B cell (primary cell): ENCODE measurements around the gene MYRIP. TPM values are rescaled to one million over a fixed set of nuclear protein-coding genes. Genes with fewer than 3 reads are reported as not detected.

ENCODE experiments used
- ATAC-seq: fragments of 200-7000 bp; cut with Tn5 transposase; one replicate; pipeline ENCODE4 v1.10.0; 2021; ENCODE audit warnings: low read depth, mild to moderate bottlenecking, moderate number of reproducible peaks, moderate library complexity
- CTCF ChIA-PET: fragments of 350-600 bp; sonication (Branson Sonifier 250); formaldehyde crosslinking; loops from one replicate; lab custom pipeline; 2021; ENCODE audit warnings: antibody characterized with exemption, inconsistent platforms; lab: Charles Lee
- POLR2A ChIA-PET: fragments of 350-600 bp; sonication (Branson Sonifier 250); formaldehyde crosslinking; loops from one replicate; lab custom pipeline; 2021; ENCODE audit warnings: antibody characterized with exemption; lab: Charles Lee
- DNase-seq: peaks from one replicate; pipeline ENCODE4 v3.0.0; 2013
- H2AFZ ChIP-seq: 2 replicates; pipeline ENCODE4 v1.6.1; 2012; ENCODE audit warnings: mild to moderate bottlenecking, low read depth, low read length; ENCODE audit not compliant: insufficient read depth, poor library complexity, severe bottlenecking
- H3K27ac ChIP-seq, 2 donors: 1 replicate in 1 of 2; 2 replicates in 1 of 2; pipeline ENCODE4 v1.5.1; 2012 to 2013; ENCODE audit warnings: low read length in 2 of 2, mild to moderate bottlenecking in 2 of 2, moderate library complexity in 1 of 2
- H3K27me3 ChIP-seq, 4 experiments: fragments of 200-600 bp in 1 of 4; sonication (generic) in 1 of 4; replicated peaks in 1 of 4; 1 replicate in 2 of 4; 2 replicates in 2 of 4; pipeline versions ENCODE4 v1.6.1 to v1.7.0; 2013 to 2016; ENCODE audit warnings: low read length in 3 of 4, mild to moderate bottlenecking in 2 of 4, mixed read lengths in 1 of 4, moderate library complexity in 1 of 4; ENCODE audit not compliant: insufficient read depth in 4 of 4, control insufficient read depth in 3 of 4; ENCODE audit errors: control extremely low read depth in 1 of 4
- H3K36me3 ChIP-seq, 2 experiments: replicated peaks in 1 of 2; 1 replicate in 1 of 2; 2 replicates in 1 of 2; pipeline versions ENCODE4 v1.6.1 to v1.7.1; 2013; ENCODE audit warnings: low read length in 1 of 2; ENCODE audit not compliant: insufficient read depth in 2 of 2, control insufficient read depth in 1 of 2; ENCODE audit errors: control extremely low read depth in 1 of 2, extremely low read depth in 1 of 2
- H3K4me1 ChIP-seq, 2 donors: fragments of 200-600 bp in 1 of 2; sonication (generic) in 1 of 2; 1 replicate in 1 of 2; 2 replicates in 1 of 2; pipeline versions ENCODE4 v1.5.1 to v1.6.1; 2013 to 2017; ENCODE audit warnings: low read length in 2 of 2; ENCODE audit not compliant: control insufficient read depth in 2 of 2, insufficient read depth in 2 of 2
- H3K4me2 ChIP-seq: replicated peaks from 2 replicates; pipeline ENCODE3; 2012; ENCODE audit warnings: mild to moderate bottlenecking, low read depth, low read length; ENCODE audit not compliant: poor library complexity, severe bottlenecking
- H3K4me3 ChIP-seq, 5 experiments: fragments of 200-600 bp in 1 of 5; sonication (generic) in 1 of 5; 1 replicate in 3 of 5; 2 replicates in 2 of 5; pipeline versions ENCODE4 v1.5.1 to v1.7.0; 2011 to 2016; ENCODE audit warnings: low read length in 4 of 5, mild to moderate bottlenecking in 4 of 5, low read depth in 2 of 5, control low read depth in 1 of 5, moderate library complexity in 1 of 5; ENCODE audit not compliant: insufficient read depth in 1 of 5; ENCODE audit errors: control extremely low read depth in 1 of 5, extremely low read depth in 1 of 5
- H3K79me2 ChIP-seq: fragments of 200-600 bp; sonication (generic); one replicate; pipeline ENCODE4 v1.6.0; 2016; ENCODE audit warnings: low read length; ENCODE audit not compliant: control insufficient read depth, insufficient read depth
- H3K9ac ChIP-seq: fragments of 200-600 bp; sonication (generic); 2 replicates; pipeline ENCODE4 v1.6.1; 2017; ENCODE audit warnings: mild to moderate bottlenecking, low read length, moderate library complexity
- H3K9me3 ChIP-seq, 3 donors: one replicate each; pipeline versions ENCODE4 v1.6.1 to v1.7.1; 2013; ENCODE audit warnings: low read length in 2 of 3; ENCODE audit not compliant: control insufficient read depth in 2 of 3, insufficient read depth in 1 of 3; ENCODE audit errors: control extremely low read depth in 1 of 3
- H4K20me1 ChIP-seq: 2 replicates; pipeline ENCODE4 v1.6.0; 2012; ENCODE audit warnings: mild to moderate bottlenecking, low read length; ENCODE audit not compliant: insufficient read depth, control insufficient read depth, poor library complexity, severe bottlenecking
- H3K27ac Mint-ChIP-seq: one replicate; pipeline ENCODE4 v1.8.0; 2021; ENCODE audit warnings: mixed read lengths
- H3K27me3 Mint-ChIP-seq: one replicate; pipeline ENCODE4 v1.8.0; 2021; ENCODE audit warnings: mixed read lengths
- H3K4me1 Mint-ChIP-seq: one replicate; pipeline ENCODE4 v1.8.0; 2021; ENCODE audit warnings: mixed read lengths
- H3K4me3 Mint-ChIP-seq: one replicate; pipeline ENCODE4 v1.8.0; 2021; ENCODE audit warnings: mixed read lengths
- H3K9me3 Mint-ChIP-seq: one replicate; pipeline ENCODE4 v1.8.0; 2022; ENCODE audit warnings: mixed read lengths; ENCODE audit not compliant: insufficient read depth
- EZH2 ChIP-seq: IDR thresholded peaks from 2 replicates; pipeline ENCODE4 v1.6.1; 2012; ENCODE audit warnings: borderline replicate concordance, low read depth, mild to moderate bottlenecking, moderate library complexity, low read length; ENCODE audit not compliant: insufficient read depth, poor library complexity, severe bottlenecking
- intact Hi-C: fragments of 100-400 bp; cut with micrococcal nuclease; formaldehyde crosslinking; loops from one replicate; pipeline ENCODE4 v1.10.0; 2022
- polyA plus RNA-seq: library from polyadenylated mRNA; depleted of rRNA; stranded (reverse); fragments of >200 nt; gene quantifications from 2 replicates; pipeline ENCODE4 v1.2.3, GENCODE V29; 2012
- total RNA-seq, 2 donors: library from RNA; stranded (reverse); fragments of 120-200 nt in 1 of 2; gene quantifications; 1 replicate in 1 of 2; 2 replicates in 1 of 2; pipeline versions ENCODE4 v1.2.3 to v1.2.4, GENCODE V29; 2013 to 2022
- TF ChIP-seq, protein P1 (sequence below): fragments of 200-600 bp; IDR thresholded peaks from one replicate; pipeline ENCODE4 v1.8.0; 2022; ENCODE audit warnings: antibody characterized with exemption, mild to moderate bottlenecking

Gene MYRIP
- total and polyA plus RNA-seq, 2 donors (not counting 1 experiment from before 2014, with no cell fraction given), result 0.03 to 0.10 TPM

DNA sequence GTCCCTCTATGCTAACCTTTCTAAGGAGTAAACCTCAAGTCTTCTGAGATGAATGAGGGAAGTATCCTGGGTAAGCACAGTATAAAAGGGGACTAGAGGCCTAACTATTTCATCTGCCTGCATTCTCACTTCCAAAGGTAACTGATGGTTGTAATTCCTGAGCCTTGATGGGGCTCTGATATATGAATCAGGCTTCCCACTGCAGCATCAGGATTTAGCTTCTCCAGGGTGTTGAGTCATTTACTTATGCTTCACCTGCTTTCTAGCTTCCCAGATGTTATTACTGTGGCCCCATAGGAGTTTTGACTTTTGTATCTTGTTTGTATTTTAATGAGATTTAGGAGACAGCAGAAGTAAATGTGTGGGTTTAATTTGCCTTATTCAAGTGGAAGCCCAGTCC is 292.8 kb downstream of the MYRIP start:
- H3K4me3 ChIP-seq, result no peak overlapping the region
- H3K36me3 ChIP-seq, result no peaks in the 10 kb centered on the region
- H3K27me3 ChIP-seq, result no peaks in the 10 kb centered on the region
- H3K27ac Mint-ChIP-seq, result no peak overlapping the region
- H3K9me3 Mint-ChIP-seq, result no peaks in the 10 kb centered on the region
- CTCF ChIA-PET, result no interaction called here
- POLR2A ChIA-PET, result no interaction called here
- H3K79me2 ChIP-seq, result no peaks in the 10 kb centered on the region
- ATAC-seq, result no peak
- no peaks in the 10 kb centered on the region for H3K4me1 Mint-ChIP-seq
- no peak overlapping the region for H3K4me3 Mint-ChIP-seq
- peaks cover 0 to 4% (median 2%) of the 10 kb centered on the region in 3 donors for H3K9me3 ChIP-seq
- no peak overlapping the region for H2AFZ ChIP-seq
- no peak for TF ChIP-seq EZH2
- TF ChIP-seq, protein P1, sequence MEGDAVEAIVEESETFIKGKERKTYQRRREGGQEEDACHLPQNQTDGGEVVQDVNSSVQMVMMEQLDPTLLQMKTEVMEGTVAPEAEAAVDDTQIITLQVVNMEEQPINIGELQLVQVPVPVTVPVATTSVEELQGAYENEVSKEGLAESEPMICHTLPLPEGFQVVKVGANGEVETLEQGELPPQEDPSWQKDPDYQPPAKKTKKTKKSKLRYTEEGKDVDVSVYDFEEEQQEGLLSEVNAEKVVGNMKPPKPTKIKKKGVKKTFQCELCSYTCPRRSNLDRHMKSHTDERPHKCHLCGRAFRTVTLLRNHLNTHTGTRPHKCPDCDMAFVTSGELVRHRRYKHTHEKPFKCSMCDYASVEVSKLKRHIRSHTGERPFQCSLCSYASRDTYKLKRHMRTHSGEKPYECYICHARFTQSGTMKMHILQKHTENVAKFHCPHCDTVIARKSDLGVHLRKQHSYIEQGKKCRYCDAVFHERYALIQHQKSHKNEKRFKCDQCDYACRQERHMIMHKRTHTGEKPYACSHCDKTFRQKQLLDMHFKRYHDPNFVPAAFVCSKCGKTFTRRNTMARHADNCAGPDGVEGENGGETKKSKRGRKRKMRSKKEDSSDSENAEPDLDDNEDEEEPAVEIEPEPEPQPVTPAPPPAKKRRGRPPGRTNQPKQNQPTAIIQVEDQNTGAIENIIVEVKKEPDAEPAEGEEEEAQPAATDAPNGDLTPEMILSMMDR, result no peak
- H3K9ac ChIP-seq, result no peak overlapping the region
- intact Hi-C loops, result no loop called here
- DNase-seq, result no peak
- no peak overlapping the region for H3K27ac ChIP-seq
- no peaks in the 10 kb centered on the region for H4K20me1 ChIP-seq
- H3K4me1 ChIP-seq, result no peaks in the 10 kb centered on the region
- peaks cover 3% of the 10 kb centered on the region for H3K27me3 Mint-ChIP-seq
- H3K4me2 ChIP-seq, result no peak overlapping the region

DNA sequence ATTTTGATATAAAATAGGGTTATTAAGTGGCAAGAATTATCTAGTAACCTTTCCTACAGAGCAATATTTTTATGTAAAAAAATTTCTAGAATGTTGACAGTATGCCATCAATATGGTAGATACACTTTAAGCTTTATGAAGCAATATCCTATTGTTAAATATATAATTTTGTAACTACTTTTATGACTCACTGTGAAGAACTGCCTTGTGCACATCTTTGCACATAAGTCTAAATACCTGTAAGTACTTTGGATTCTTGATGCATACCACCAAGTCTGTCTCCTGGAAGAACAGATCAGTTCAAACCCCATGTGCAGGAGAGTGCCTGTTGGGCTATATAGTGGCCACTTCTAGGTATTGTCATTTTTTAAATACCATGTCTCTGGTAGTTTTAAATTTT is 294.4 kb downstream of the MYRIP start:
- H3K9me3 Mint-ChIP-seq, result no peaks in the 10 kb centered on the region
- intact Hi-C loops, result no loop called here
- Histone ChIP-seq H3K4me3 (no peak overlapping the region), H4K20me1 (no peaks in the 10 kb centered on the region), H3K4me2 (no peak overlapping the region), H3K9me3 (peaks cover 0 to 4% (median 2%) of the 10 kb centered on the region in 3 donors), H3K36me3 (no peaks in the 10 kb centered on the region), H3K79me2 (no peaks in the 10 kb centered on the region), H3K27me3 (no peaks in the 10 kb centered on the region), H2AFZ (no peak overlapping the region), H3K9ac (no peak overlapping the region), H3K4me1 (no peaks in the 10 kb centered on the region), H3K27ac (no peak overlapping the region)
- DNase-seq (no peak), ATAC-seq (no peak)
- ChIA-PET CTCF (no interaction called here), POLR2A (no interaction called here)
- TF ChIP-seq, protein P1, result no peak
- no peak for TF ChIP-seq EZH2
- H3K27me3 Mint-ChIP-seq, result peaks cover 3% of the 10 kb centered on the region
- no peak overlapping the region for H3K27ac Mint-ChIP-seq
- no peak overlapping the region for H3K4me3 Mint-ChIP-seq
- H3K4me1 Mint-ChIP-seq, result no peaks in the 10 kb centered on the region
